HL-60/S4 (cell line): ENCODE results near the gene MRTFA.
"Not testable (repeated sequence)": the region's sequence is repeated elsewhere in the genome, so short reads cannot be mapped to it uniquely, and the experiment has no call there.

Source experiments
- in situ Hi-C: fragments of 300-500 bp; cut with MboI; formaldehyde crosslinking; loops from 2 replicates; pipeline ENCODE4 v1.14.3; 2022; ENCODE audit warnings: low sequenced_read_pairs

MRTFA gene

GRCh38 chr22:40636380-40637182 is at the start of gene MRTFA:
Gene MRTFA, minus strand, starts transcription at chr22:40636719.
- in situ Hi-C loops: no loop called here

DNA sequence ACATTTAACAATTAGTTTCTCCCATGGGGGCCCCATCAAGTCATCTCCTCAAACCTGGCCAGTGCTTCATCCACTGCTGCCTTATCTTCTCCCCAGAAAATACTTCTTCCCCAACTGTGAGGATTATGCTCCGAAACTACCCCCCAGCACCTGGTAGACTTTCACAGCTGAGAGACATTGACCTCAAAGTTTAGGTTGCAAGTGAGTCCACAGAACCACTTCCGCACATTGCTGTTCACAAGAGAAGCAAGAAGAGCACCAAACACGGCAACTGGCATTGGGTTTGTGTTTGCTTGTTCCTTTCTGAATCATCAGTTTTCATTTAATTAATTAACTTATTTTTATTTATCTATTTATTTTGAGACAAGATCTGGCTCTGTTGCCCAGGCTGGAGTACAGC is 48.9 kb upstream of the MRTFA start:
- in situ Hi-C loops: no loop called here

- in situ Hi-C loops: no loop called here
Observed at GRCh38 chr22:40684728-40685127, 48.2 kb upstream of the MRTFA start.

- in situ Hi-C loops: no loop called here
Observed at GRCh38 chr22:40681451-40681850, 44.9 kb upstream of the MRTFA start.

DNA sequence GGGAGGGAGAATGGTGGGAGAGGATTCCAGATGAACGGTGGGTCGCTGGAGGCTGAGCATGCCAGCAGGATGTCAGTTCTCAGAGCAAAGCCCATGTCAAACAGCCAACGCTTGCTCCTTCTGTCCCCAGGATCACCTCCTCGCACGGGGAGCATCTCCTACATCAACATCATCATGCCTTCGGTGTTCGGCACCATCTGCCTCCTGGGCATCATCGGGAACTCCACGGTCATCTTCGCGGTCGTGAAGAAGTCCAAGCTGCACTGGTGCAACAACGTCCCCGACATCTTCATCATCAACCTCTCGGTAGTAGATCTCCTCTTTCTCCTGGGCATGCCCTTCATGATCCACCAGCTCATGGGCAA is 44.3 kb upstream of the MRTFA start:
- in situ Hi-C loops: no loop called here

DNA sequence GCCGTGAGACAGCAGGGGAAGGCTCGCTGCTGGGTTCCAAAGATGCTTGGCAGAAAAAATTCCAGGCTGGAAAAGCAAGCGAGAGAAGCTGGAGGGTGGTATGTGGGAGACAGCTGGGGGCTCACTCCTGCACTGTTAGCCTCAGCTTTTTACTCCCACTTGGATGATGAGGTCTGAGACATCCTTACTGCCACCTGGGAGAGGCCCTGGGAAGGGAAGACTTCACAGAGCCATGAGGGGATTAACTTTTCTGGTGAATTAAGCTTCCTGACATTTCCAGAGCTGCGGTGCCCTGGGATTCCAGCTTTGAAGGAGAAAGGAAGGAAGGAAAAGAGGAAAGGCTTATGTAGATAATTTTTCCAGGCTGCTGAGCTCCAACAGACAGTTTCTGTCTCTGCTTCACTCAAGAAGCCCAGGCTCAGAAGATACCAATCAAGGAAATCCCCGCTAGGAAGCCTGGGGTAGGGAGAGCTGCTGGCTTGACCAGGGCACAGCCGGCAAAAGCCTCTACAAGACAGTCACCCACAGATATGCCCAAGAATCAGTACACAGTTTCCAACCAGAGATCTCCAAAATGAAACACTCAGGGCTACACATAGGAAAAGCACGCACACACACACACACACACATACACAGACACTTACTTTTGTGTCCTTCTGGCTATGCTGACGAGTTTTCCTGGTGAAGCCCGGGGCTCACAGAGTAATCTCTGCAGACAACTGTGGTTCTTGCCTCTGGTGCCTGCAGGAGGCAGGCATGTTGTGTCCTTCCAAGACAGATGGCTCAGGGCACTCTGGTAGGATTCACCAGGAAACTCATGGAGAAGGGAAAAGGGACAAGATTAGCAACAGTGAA is 43.7 kb upstream of the MRTFA start:
- in situ Hi-C loops: no loop called here

- in situ Hi-C loops: no loop called here
Observed at GRCh38 chr22:40679249-40679963, 42.9 kb upstream of the MRTFA start, which contains the start of gene MCHR1. Gene MCHR1, plus strand, starts transcription at chr22:40679484. Its CDS starts 169 bp downstream, at chr22:40679653.

GRCh38 chr22:40678493-40679248 is 42.2 kb upstream of the MRTFA start:
- in situ Hi-C loops: no loop called here

- in situ Hi-C loops: no loop called here
Observed at GRCh38 chr22:40676644-40677043, 40.1 kb upstream of the MRTFA start.

DNA sequence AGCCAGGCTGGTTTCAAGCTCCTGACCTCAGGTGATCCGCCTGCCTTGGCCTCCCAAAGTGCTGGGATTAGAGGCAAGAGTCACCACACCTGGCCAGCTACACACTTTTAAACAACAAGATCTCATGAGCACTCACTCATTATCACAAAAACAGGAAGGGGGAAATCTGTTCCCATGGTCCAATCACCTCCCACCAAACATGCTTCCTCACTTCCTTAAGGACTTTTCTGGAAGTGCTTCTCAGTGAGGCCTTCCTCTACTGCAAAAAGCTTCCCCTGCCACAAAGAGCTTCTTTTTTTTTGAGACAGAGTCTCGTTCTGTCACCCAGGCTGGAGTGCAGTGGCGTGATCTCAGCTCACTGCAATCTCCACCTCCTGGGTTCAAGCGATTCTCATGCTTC is 39.6 kb upstream of the MRTFA start:
- in situ Hi-C loops: not testable (repeated sequence)

DNA sequence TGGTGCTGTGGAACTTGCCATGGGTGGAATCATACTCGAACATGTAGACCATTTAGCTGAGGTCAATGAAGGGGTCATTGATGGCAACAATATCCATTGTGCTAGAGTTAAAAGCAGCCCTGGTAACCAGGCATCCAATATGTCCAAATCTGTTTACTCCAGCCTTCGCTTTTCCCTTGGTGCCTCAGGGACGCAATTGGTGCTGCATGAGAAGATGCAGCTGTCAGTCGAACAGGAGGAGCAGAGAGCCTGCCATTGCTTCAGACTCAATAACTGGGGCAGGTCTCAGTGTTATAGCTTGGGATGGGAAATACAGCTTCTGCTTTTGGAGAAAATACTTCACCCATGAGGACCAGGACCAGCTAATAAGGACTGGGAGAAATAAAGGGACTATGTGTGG is 37.8 kb upstream of the MRTFA start:
- in situ Hi-C loops: no loop called here

DNA sequence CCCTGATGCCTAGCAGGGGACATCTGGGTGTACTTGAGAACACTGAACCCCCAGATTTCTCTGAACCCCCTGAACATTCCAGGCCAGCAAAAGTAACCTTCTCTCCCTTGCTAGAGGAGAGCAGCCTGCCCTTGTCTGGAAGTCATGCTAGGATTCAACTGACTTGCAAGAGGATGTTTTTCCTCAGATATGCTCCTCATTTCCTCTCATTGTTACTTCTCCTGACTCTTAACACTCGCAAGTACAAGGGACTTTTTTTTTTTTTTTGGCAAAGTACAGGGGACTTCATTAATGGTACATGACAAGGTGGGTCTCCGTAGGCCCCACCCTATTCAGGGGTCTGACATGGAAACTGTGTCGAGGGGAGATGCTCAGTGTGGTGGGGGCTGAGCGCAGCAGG is 36.5 kb upstream of the MRTFA start:
- in situ Hi-C loops: no loop called here

DNA sequence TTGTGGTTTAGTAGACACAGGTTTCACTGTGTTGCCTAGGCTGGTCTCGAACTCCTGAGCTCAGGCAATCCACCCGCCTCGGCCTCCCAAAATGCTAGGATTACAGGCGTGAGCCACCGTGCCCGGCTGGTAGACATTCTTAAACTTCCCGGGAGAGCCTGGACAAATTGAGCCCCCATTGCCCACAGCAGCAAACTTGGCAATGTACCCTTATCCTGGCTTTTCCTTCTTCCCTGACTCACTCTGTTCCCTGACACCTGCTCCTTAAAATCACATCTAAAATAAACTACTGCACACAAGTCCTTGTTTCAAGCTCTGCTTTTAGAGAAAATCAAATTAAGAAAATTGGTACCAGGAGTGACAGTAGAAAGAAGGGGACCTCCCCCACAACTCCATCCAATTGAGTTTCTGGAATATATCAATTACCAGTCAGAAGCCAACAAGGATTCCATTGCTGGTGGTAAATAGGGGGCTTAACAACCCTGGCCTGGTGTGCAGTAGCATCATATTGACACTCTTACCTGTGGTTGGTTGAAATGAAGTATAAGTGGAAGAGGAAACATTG is 35.4 kb upstream of the MRTFA start:
- in situ Hi-C loops: no loop called here

DNA sequence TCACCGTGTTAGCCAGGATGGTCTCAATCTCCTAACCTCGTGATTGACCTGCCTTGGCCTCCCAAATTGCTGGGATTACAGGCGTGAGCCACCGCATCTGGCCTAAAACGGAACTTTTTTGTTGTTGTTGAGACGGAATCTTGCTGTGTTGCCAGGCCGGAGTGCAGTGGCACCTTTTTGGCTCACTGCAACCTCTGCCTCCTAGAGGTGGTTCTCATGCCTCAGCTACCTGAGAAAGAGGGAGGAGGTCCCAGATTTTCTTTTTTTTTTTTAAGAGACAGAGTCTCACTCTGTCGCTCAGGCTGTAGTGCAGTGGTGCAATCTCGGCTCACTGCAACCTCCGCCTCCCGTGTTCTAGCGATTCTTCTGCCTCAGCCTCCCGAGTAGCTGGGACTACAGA is 34.9 kb upstream of the MRTFA start:
- in situ Hi-C loops: no loop called here

DNA sequence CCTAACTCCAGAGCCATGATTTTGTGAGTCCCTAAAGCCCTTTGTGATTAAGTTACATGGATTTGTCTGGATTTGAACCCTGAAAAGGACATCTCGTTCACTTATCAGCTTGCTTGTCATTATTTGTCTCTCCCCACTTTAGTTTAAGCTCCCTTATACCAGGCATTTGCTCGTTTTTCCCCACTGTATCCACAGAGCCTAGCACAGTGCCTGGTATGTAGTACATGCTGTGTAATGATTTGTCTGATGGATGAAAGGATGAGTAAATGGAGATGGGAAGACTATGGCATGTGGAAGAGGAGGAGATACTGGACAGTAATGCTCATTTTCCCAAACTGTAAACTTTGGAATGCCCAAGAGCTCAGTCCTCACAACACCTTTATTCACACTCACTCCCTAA is 33.5 kb upstream of the MRTFA start:
- in situ Hi-C loops: no loop called here

DNA sequence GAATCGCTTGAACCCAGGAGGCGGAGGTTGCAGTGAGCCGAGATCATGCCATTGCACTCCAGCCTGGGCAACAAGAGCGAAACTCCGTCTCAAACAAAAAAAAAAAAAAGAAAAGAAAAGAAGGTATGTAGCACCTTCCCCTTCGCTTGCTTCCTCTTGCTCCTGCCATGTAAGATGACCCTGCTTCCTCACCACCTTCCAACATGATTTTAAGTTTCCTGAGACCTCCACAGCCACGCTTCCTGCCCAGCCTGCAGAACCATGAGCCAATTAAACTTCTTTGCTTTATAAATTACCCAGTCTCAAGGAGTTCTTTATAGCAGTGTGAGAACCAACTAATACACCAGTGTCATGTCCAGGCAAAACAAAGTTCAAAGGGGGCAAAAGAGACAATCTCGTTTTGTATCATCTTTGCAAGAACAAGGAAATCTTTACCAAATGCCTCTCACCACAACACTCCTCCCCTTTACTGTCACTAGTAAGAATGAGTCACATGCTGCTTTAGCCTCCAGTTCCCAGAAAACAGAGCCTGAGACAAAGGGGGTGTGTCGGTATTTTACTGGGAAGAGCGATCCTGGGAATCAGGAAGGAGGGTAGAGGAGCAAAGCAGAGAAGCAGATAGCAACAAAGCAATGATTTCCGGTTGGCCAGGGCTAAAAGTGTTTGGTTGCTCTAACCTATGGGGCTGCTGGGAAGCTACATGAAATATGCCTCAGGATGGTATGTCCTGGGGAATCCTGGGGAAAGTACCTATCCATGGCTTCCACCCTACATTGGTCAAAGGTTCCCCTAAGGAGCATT is 32.3 kb upstream of the MRTFA start:
- in situ Hi-C loops: no loop called here

GRCh38 chr22:40666151-40666848 is 29.8 kb upstream of the MRTFA start:
- in situ Hi-C loops: no loop called here

GRCh38 chr22:40665312-40665711 is 28.8 kb upstream of the MRTFA start:
- in situ Hi-C loops: no loop called here

- in situ Hi-C loops: no loop called here
Observed at GRCh38 chr22:40661671-40662070, 25.2 kb upstream of the MRTFA start.
